ENCODE data around the gene CHCT1.

GRCh38 chr17:60445144-60445543, 22.9 kb downstream of the CHCT1 start:
- no peak for TF ChIP-seq POLR2A (IDR thresholded peaks at IDR 0.05)
- TF ChIP-seq, protein P1, sequence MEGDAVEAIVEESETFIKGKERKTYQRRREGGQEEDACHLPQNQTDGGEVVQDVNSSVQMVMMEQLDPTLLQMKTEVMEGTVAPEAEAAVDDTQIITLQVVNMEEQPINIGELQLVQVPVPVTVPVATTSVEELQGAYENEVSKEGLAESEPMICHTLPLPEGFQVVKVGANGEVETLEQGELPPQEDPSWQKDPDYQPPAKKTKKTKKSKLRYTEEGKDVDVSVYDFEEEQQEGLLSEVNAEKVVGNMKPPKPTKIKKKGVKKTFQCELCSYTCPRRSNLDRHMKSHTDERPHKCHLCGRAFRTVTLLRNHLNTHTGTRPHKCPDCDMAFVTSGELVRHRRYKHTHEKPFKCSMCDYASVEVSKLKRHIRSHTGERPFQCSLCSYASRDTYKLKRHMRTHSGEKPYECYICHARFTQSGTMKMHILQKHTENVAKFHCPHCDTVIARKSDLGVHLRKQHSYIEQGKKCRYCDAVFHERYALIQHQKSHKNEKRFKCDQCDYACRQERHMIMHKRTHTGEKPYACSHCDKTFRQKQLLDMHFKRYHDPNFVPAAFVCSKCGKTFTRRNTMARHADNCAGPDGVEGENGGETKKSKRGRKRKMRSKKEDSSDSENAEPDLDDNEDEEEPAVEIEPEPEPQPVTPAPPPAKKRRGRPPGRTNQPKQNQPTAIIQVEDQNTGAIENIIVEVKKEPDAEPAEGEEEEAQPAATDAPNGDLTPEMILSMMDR (IDR thresholded peaks at IDR 0.05), result no peak

Measured in lower leg skin (tissue), 3 donors.